Adrenal gland (tissue), 5 donors: ENCODE data around the gene JOSD2.

Experiments used
- CTCF ChIP-seq, 6 experiments: fragments of 450-650 bp in 4 of 6; fragments of 200-600 bp in 2 of 6; sonication (generic) in 1 of 6; IDR thresholded peaks; 1 replicate in 5 of 6; 2 replicates in 1 of 6; pipeline versions ENCODE4 v1.5.1 to v1.8.0; 2016 to 2021; ENCODE audit warnings: antibody characterized with exemption in 6 of 6, mild to moderate bottlenecking in 2 of 6, moderate library complexity in 1 of 6
- POLR2A ChIP-seq, 2 donors: fragments of 450-650 bp; IDR thresholded peaks; one replicate each; pipeline ENCODE4 v1.6.1; 2017; ENCODE audit warnings: antibody characterized with exemption in 2 of 2, mild to moderate bottlenecking in 2 of 2, moderate library complexity in 1 of 2
- donor health status: DM: no; HTN: no; CAD: no.

- TF ChIP-seq POLR2A (IDR thresholded peaks at IDR 0.05) (no peak), CTCF (IDR thresholded peaks at IDR 0.05) (no peak)
Observed at GRCh38 chr19:50501186-50501567, 9.8 kb downstream of the JOSD2 start.
